Transverse colon (tissue), 4 donors: ENCODE data around the gene RNF6.

Source experiments
- EP300 ChIP-seq: sonication (generic); formaldehyde crosslinking; IDR thresholded peaks from one replicate; pipeline ENCODE4 v1.6.1; 2017; ENCODE audit warnings: antibody characterized with exemption, low read depth
- POLR2A ChIP-seq: fragments of 450-650 bp; IDR thresholded peaks from one replicate; pipeline ENCODE4 v1.6.1; 2016; ENCODE audit warnings: antibody characterized with exemption, mild to moderate bottlenecking, moderate library complexity
- POLR2AphosphoS5 ChIP-seq, 3 donors: sonication (generic); formaldehyde crosslinking; IDR thresholded peaks; one replicate each; pipeline ENCODE4 v1.6.1; 2016; ENCODE audit warnings: antibody characterized with exemption in 3 of 3
- TF ChIP-seq, protein P1 (sequence below), 5 experiments: fragments of 200-600 bp in 3 of 5; fragments of 450-650 bp in 2 of 5; sonication (generic) in 3 of 5; IDR thresholded peaks; 1 replicate in 2 of 5; 2 replicates in 3 of 5; pipeline ENCODE4 v1.5.1; 2016 to 2017; ENCODE audit warnings: antibody characterized with exemption in 5 of 5, inconsistent platforms in 3 of 5, mild to moderate bottlenecking in 2 of 5, moderate library complexity in 1 of 5

DNA sequence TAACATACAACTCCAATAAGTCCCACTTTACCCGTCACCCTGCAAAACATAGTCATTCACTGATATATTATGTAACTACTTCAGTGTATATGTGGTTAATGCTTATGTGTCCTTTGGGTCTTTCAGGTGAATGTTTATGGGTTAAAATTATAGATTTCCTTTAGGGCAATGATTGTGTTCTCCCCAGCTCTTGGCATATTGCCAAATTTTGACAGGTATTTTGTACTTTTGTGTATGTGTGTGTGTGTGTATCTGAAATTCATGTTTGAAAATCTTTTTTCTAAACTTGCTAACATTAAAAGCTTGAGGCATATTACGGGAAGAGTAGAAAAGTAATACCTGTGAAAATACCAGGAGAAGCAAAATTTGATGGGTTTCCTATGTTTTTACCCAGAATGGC, 40.0 kb upstream of the RNF6 start:
- TF ChIP-seq, protein P1, sequence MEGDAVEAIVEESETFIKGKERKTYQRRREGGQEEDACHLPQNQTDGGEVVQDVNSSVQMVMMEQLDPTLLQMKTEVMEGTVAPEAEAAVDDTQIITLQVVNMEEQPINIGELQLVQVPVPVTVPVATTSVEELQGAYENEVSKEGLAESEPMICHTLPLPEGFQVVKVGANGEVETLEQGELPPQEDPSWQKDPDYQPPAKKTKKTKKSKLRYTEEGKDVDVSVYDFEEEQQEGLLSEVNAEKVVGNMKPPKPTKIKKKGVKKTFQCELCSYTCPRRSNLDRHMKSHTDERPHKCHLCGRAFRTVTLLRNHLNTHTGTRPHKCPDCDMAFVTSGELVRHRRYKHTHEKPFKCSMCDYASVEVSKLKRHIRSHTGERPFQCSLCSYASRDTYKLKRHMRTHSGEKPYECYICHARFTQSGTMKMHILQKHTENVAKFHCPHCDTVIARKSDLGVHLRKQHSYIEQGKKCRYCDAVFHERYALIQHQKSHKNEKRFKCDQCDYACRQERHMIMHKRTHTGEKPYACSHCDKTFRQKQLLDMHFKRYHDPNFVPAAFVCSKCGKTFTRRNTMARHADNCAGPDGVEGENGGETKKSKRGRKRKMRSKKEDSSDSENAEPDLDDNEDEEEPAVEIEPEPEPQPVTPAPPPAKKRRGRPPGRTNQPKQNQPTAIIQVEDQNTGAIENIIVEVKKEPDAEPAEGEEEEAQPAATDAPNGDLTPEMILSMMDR (IDR thresholded peaks at IDR 0.05): no peak
- no peak for TF ChIP-seq POLR2A
- TF ChIP-seq EP300: no peak
- no peak for TF ChIP-seq POLR2AphosphoS5 (IDR thresholded peaks at IDR 0.05)
